ENCODE results near the gene MAML3.

Gene MAML3

GRCh38 chr4:139813881-139814280, 340.1 kb downstream of the MAML3 start:
- DNase-seq (ENCODE audit: low read depth) = no peak

- no peak for DNase-seq (ENCODE audit: low read depth)
Measured at GRCh38 chr4:139810710-139811109, 343.3 kb downstream of the MAML3 start.

- no peak for DNase-seq (ENCODE audit: low read depth)
Measured at GRCh38 chr4:139809757-139810140, 344.2 kb downstream of the MAML3 start.

GRCh38 chr4:139808808-139809756, 344.9 kb downstream of the MAML3 start:
- DNase-seq (ENCODE audit: low read depth) = no peak

- no peak for DNase-seq (ENCODE audit: low read depth)
Measured at GRCh38 chr4:139808381-139808807, 345.6 kb downstream of the MAML3 start.

- no peak for DNase-seq (ENCODE audit: low read depth)
Measured at GRCh38 chr4:139807483-139807882, 346.5 kb downstream of the MAML3 start.

- DNase-seq (ENCODE audit: low read depth) = no peak
Measured at GRCh38 chr4:139806929-139807328, 347.1 kb downstream of the MAML3 start.

GRCh38 chr4:139802931-139803330, 351.1 kb downstream of the MAML3 start:
- no peak for DNase-seq (ENCODE audit: low read depth)

- no peak for DNase-seq (ENCODE audit: low read depth)
Measured at GRCh38 chr4:139802488-139802887, 351.5 kb downstream of the MAML3 start.

GRCh38 chr4:139801895-139802294, 352.1 kb downstream of the MAML3 start:
- no peak for DNase-seq (ENCODE audit: low read depth)

GRCh38 chr4:139800082-139800481, 353.9 kb downstream of the MAML3 start:
- no peak for DNase-seq (ENCODE audit: low read depth)

- DNase-seq (ENCODE audit: low read depth) = no peak
Measured at GRCh38 chr4:139799615-139800014, 354.4 kb downstream of the MAML3 start.

- DNase-seq (ENCODE audit: low read depth) = no peak
Measured at GRCh38 chr4:139798456-139798855, 355.5 kb downstream of the MAML3 start.

GRCh38 chr4:139797287-139797686, 356.7 kb downstream of the MAML3 start:
- no peak for DNase-seq (ENCODE audit: low read depth)

- DNase-seq (ENCODE audit: low read depth) = no peak
Measured at GRCh38 chr4:139795527-139796314, 358.3 kb downstream of the MAML3 start.

- peak; percentile 76 for DNase-seq (ENCODE audit: low read depth)
Measured at GRCh38 chr4:139794158-139794954, 359.6 kb downstream of the MAML3 start.

- no peak for DNase-seq (ENCODE audit: low read depth)
Measured at GRCh38 chr4:139791681-139792080, 362.3 kb downstream of the MAML3 start.

- DNase-seq (ENCODE audit: low read depth) = no peak
Measured at GRCh38 chr4:139790291-139790690, 363.7 kb downstream of the MAML3 start.

- no peak for DNase-seq (ENCODE audit: low read depth)
Measured at GRCh38 chr4:139789096-139789654, 364.8 kb downstream of the MAML3 start.

- no peak for DNase-seq (ENCODE audit: low read depth)
Measured at GRCh38 chr4:139786494-139787354, 367.3 kb downstream of the MAML3 start.

GRCh38 chr4:139785356-139785755, 368.6 kb downstream of the MAML3 start:
- DNase-seq (ENCODE audit: low read depth) = no peak

All from GM04503 (cell line).